ENCODE results near the gene GRIK2. TPM values are rescaled to one million over a fixed set of nuclear protein-coding genes. Genes with fewer than 3 reads are reported as not detected.

Gene GRIK2
- polyA plus RNA-seq, 1 of the 3 experiments (the other 2 are of a cell fraction) = 0.30 TPM

- TF ChIP-seq REST (IDR thresholded peaks at IDR 0.05; ENCODE audit: low read depth, low read length) (no peak), PBX3 (IDR thresholded peaks at IDR 0.05) (no peak), MEF2A (IDR thresholded peaks at IDR 0.05; ENCODE audit: borderline replicate concordance, low read depth) (no peak), USF1 (IDR thresholded peaks at IDR 0.05; ENCODE audit: borderline replicate concordance, low read depth) (no peak), ELF1 (IDR thresholded peaks at IDR 0.05) (no peak), FOSL2 (IDR thresholded peaks at IDR 0.05; ENCODE audit: borderline replicate concordance, low read depth) (no peak)
Observed at GRCh38 chr6:101393251-101393828, at the start of gene GRIK2 (continued).

- Histone ChIP-seq H3K4me3 (ENCODE audit: low read depth in 2 of 2, low read length in 1 of 2) (no peak overlapping the region), H3K36me3 (replicated peaks in 1 of 2; ENCODE audit: control insufficient read depth in 1 of 2, insufficient read depth in 2 of 2, low read length in 1 of 2) (no peaks in the 10 kb centered on the region), H3K79me2 (ENCODE audit: insufficient read depth) (no peaks in the 10 kb centered on the region), H3K9me3 (no peaks in the 10 kb centered on the region), H3K9ac (no peak overlapping the region), H3K4me1 (ENCODE audit: control insufficient read depth in 1 of 2, insufficient read depth in 2 of 2, low read depth in 1 of 2, low read length in 1 of 2) (no peaks in the 10 kb centered on the region), H3K27me3 (ENCODE audit: insufficient read depth) (no peaks in the 10 kb centered on the region), H2AFZ (ENCODE audit: low read depth) (no peak overlapping the region), H3K9me2 (no peaks in the 10 kb centered on the region), H4K20me1 (ENCODE audit: insufficient read depth) (no peaks in the 10 kb centered on the region), H3F3A (replicated peaks; ENCODE audit: insufficient read depth) (no peaks in the 10 kb centered on the region), H3K4me2 (no peak overlapping the region), H3K27ac (ENCODE audit: low read depth in 2 of 2, low read length in 1 of 2) (no peak overlapping the region)
- POLR2A ChIA-PET = no interaction called here
- CTCF ChIA-PET = no interaction called here
- no peak for DNase-seq
- TF ChIP-seq PBX3 (IDR thresholded peaks at IDR 0.05) (no peak), FOSL2 (IDR thresholded peaks at IDR 0.05; ENCODE audit: borderline replicate concordance, low read depth) (no peak), MEF2A (IDR thresholded peaks at IDR 0.05; ENCODE audit: borderline replicate concordance, low read depth) (no peak), RFX5 (IDR thresholded peaks at IDR 0.05; ENCODE audit: low read length) (no peak), REST (IDR thresholded peaks at IDR 0.05; ENCODE audit: low read depth, low read length) (no peak), JUND (IDR thresholded peaks at IDR 0.05) (no peak), POLR2AphosphoS5 (IDR thresholded peaks at IDR 0.05; ENCODE audit: low read depth, low read length) (no peak), USF2 (IDR thresholded peaks at IDR 0.05; ENCODE audit: borderline replicate concordance, low read depth, low read length) (no peak), ZBTB33 (IDR thresholded peaks at IDR 0.05; ENCODE audit: borderline replicate concordance, low read depth) (no peak), RCOR1 (IDR thresholded peaks at IDR 0.05; ENCODE audit: low read length) (no peak)
- 44% methylated on average over 5 of the region's 5 CpGs for WGBS (ENCODE audit: low lambda C conversion rate)
Observed at GRCh38 chr6:101344885-101345284, 48.6 kb upstream of the GRIK2 start.
